ENCODE data around the gene INHBA. TPM values are rescaled to one million over a fixed set of nuclear protein-coding genes. Genes with fewer than 3 reads are reported as not detected.

Gene INHBA
- total and polyA plus RNA-seq, 2 of the 4 experiments (the other 2 are of a cell fraction) = 60.2 to 112 TPM

GRCh38 chr7:41744161-41744560, 41.3 kb upstream of the INHBA start:
- CTCF ChIA-PET = no interaction called here
- no peak overlapping the region for H3K27ac ChIP-seq (ENCODE audit: insufficient read depth, low read length)
- BruUV-seq (replicated peaks) = no TSS peak

More at GRCh38 chr7:41744161-41744560, 41.3 kb upstream of the INHBA start:
- intact Hi-C loops (cut with micrococcal nuclease) (no loop called here), dilution Hi-C loops (cut with HindIII; ENCODE audit: low sequenced_read_pairs, unreplicated experiment) (no loop called here), in situ Hi-C loops (cut with MboI; ENCODE audit: low sequenced_read_pairs) (no loop called here)
- Histone ChIP-seq H4K20me1 (ENCODE audit: insufficient read depth, low read length) (no peaks in the 10 kb centered on the region), H3K79me1 (ENCODE audit: low read depth in 1 of 2, low read length in 2 of 2) (no peaks in the 10 kb centered on the region), H4K91ac (ENCODE audit: insufficient read depth, low read depth, low read length) (no peak overlapping the region), H3K14ac (replicated peaks; ENCODE audit: low read depth, low read length) (no peak overlapping the region), H3K9me1 (ENCODE audit: insufficient read depth, low read length) (no peaks in the 10 kb centered on the region), H2BK120ac (ENCODE audit: low read depth, low read length) (no peak overlapping the region), H3K9me3 (ENCODE audit: control insufficient read depth, insufficient read depth, low read length) (peaks cover 6% of the 10 kb centered on the region), H4K8ac (ENCODE audit: low read depth in 2 of 2, low read length in 2 of 2) (no peak overlapping the region), H2AK9ac (replicated peaks; ENCODE audit: low read depth, low read length, poor library complexity) (no peak overlapping the region), H3K4me1 (ENCODE audit: control insufficient read depth, insufficient read depth, low read length) (no peaks in the 10 kb centered on the region), H2AK5ac (ENCODE audit: low read depth, low read length) (no peak overlapping the region), H3K36me3 (ENCODE audit: control insufficient read depth, insufficient read depth, low read length) (no peaks in the 10 kb centered on the region), H2AFZ (replicated peaks; ENCODE audit: low read length, poor library complexity) (no peak overlapping the region), H2BK20ac (ENCODE audit: low read depth, low read length) (no peak overlapping the region), H3K23ac (ENCODE audit: low read depth, low read length) (no peak overlapping the region), H3K4me2 (ENCODE audit: low read depth, low read length) (no peak overlapping the region), H2BK15ac (ENCODE audit: low read depth, low read length) (no peak overlapping the region), H4K5ac (ENCODE audit: low read depth, low read length) (no peak overlapping the region), H3K27me3 (ENCODE audit: control insufficient read depth, insufficient read depth, low read length) (no peaks in the 10 kb centered on the region), H3K18ac (ENCODE audit: low read depth, low read length) (no peak overlapping the region), H3K9ac (ENCODE audit: low read depth, low read length) (no peak overlapping the region), H3K4me3 (ENCODE audit: insufficient read depth, low read depth, low read length) (no peak overlapping the region), H3K4ac (ENCODE audit: low read depth, low read length) (no peak overlapping the region), H3K56ac (ENCODE audit: extremely low read depth, insufficient read depth, low read length) (no peak overlapping the region), H2BK5ac (ENCODE audit: low read depth, low read length, poor library complexity, severe bottlenecking) (no peak overlapping the region)
- POLR2A ChIA-PET (ENCODE audit: unreplicated experiment) = no interaction called here
- DNase-seq (peak; percentile 17), ATAC-seq (ENCODE audit: low read depth) (no peak)
- TF ChIP-seq NFE2L2 (IDR thresholded peaks at IDR 0.05; ENCODE audit: low read depth, low read length) (no peak), CEBPB (IDR thresholded peaks at IDR 0.05; ENCODE audit: low read depth, low read length) (no peak), ELK1 (IDR thresholded peaks at IDR 0.05; ENCODE audit: borderline replicate concordance, low read depth, low read length) (no peak), FOS (IDR thresholded peaks at IDR 0.05; ENCODE audit: low read depth, low read length) (no peak), CTCF (conservative IDR thresholded peaks at IDR 0.05; ENCODE audit: low read depth, low read length) (no peak), RCOR1 (IDR thresholded peaks at IDR 0.05; ENCODE audit: insufficient replicate concordance, low read length) (no peak), BHLHE40 (IDR thresholded peaks at IDR 0.05; ENCODE audit: low read depth, low read length) (no peak), RAD21 (IDR thresholded peaks at IDR 0.05; ENCODE audit: low read length) (no peak), USF2 (IDR thresholded peaks at IDR 0.05; ENCODE audit: low read depth, low read length) (no peak), MAFK (IDR thresholded peaks at IDR 0.05; ENCODE audit: low read depth, low read length) (no peak)
- WGBS, 2 experiments (ENCODE audit: extremely low coverage in 2 of 2, insufficient read length in 1 of 2) = no CpG with 5 or more reads among the region's 4 CpGs

Measured in IMR-90 (cell line).